LNCaP clone FGC (cell line): Measurements from ENCODE around the gene PHC2.

Experiments used
- DNase-seq: peaks from one replicate; pipeline ENCODE4 v3.0.0-alpha.2; 2011; ENCODE audit warnings: low read depth
- H3K4me3 ChIP-seq: 2 replicates; pipeline ENCODE4 v1.5.1; 2011; ENCODE audit warnings: mild to moderate bottlenecking, low read depth, low read length, control low read depth
- TF ChIP-seq, protein P1 (sequence below): IDR thresholded peaks from 2 replicates; pipeline ENCODE4 v1.5.1; 2012; ENCODE audit warnings: mild to moderate bottlenecking; ENCODE audit not compliant: control insufficient read depth, insufficient read depth; ENCODE audit errors: extremely low read depth

PHC2 gene, protein sequence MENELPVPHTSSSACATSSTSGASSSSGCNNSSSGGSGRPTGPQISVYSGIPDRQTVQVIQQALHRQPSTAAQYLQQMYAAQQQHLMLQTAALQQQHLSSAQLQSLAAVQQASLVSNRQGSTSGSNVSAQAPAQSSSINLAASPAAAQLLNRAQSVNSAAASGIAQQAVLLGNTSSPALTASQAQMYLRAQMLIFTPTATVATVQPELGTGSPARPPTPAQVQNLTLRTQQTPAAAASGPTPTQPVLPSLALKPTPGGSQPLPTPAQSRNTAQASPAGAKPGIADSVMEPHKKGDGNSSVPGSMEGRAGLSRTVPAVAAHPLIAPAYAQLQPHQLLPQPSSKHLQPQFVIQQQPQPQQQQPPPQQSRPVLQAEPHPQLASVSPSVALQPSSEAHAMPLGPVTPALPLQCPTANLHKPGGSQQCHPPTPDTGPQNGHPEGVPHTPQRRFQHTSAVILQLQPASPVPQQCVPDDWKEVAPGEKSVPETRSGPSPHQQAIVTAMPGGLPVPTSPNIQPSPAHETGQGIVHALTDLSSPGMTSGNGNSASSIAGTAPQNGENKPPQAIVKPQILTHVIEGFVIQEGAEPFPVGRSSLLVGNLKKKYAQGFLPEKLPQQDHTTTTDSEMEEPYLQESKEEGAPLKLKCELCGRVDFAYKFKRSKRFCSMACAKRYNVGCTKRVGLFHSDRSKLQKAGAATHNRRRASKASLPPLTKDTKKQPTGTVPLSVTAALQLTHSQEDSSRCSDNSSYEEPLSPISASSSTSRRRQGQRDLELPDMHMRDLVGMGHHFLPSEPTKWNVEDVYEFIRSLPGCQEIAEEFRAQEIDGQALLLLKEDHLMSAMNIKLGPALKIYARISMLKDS

DNA sequence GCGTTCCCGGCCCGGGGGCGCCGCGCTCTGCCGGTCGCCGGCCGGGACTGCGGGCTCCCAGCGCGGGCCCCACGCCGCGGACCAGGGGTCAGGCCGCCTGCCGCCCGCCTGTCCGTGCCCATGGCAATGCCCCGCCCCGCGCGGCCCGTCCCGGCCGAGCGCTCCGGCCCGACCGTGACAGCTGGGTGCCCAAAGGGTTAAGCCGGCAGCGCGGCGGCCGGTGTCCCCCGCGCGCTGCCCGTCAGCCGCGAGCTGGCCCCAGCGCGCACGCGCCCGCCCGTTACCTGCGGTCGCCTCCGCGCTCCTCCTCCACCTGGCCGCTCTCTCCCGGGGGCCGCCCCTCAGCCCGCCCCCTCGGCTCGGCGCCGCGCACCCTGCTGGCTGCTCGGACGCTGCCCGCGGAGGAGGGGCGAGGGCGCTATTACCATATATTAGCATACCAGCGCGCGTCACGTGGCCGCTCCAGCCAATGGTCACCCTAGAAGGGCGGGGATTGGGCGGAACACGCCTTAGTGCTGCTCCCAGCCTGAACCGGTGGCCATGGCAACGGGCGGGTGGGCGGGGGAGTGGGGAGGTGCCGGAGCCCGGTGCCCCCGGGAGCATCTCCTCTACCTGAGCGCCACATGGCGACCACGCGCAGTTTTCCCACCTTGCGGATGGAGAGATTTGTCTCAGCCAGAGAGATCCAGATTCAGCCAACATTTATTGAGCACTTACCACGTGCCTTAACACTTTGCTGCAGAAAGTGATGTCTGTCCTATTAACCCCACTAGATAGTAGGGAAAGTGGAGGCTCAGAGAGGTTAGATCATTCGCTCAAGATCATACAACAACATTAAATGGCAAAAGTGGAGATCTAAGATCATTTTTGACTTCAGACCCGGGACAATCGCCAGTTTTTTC is at the start of gene PHC2:
PHC2 (minus strand) TSS at position 404 of the 902 bp plus-strand sequence. CDS start 55,556 bp downstream, outside the sequence.
- TF ChIP-seq, protein P1, sequence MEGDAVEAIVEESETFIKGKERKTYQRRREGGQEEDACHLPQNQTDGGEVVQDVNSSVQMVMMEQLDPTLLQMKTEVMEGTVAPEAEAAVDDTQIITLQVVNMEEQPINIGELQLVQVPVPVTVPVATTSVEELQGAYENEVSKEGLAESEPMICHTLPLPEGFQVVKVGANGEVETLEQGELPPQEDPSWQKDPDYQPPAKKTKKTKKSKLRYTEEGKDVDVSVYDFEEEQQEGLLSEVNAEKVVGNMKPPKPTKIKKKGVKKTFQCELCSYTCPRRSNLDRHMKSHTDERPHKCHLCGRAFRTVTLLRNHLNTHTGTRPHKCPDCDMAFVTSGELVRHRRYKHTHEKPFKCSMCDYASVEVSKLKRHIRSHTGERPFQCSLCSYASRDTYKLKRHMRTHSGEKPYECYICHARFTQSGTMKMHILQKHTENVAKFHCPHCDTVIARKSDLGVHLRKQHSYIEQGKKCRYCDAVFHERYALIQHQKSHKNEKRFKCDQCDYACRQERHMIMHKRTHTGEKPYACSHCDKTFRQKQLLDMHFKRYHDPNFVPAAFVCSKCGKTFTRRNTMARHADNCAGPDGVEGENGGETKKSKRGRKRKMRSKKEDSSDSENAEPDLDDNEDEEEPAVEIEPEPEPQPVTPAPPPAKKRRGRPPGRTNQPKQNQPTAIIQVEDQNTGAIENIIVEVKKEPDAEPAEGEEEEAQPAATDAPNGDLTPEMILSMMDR, result peak; percentile 39; the same call in 1 of the 2 replicates
- DNase-seq, result peak; percentile 94
- peak within 1 kb of the TSS; percentile 68 for H3K4me3 ChIP-seq

DNA sequence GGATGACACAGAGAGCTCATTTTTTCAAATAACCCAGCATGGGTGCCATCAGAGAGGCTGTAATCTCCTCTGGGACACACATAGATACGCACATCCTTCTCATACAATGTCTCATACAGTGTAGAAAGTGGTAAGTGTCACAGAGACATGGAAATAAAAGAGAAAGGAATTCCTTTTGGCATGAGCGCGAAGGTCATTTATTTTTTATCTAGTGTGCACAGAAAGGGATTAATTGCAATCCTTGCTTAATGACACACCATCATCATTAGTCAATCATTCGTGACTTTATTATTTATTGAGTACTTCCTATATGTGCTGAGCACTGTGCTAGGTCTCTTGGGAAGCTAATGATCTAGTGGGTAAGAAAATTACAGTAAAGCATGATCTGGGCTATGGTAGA is 46.6 kb upstream of the PHC2 start:
- no peak overlapping the region for H3K4me3 ChIP-seq
- no peak for DNase-seq
- TF ChIP-seq, protein P1, result no peak

DNA sequence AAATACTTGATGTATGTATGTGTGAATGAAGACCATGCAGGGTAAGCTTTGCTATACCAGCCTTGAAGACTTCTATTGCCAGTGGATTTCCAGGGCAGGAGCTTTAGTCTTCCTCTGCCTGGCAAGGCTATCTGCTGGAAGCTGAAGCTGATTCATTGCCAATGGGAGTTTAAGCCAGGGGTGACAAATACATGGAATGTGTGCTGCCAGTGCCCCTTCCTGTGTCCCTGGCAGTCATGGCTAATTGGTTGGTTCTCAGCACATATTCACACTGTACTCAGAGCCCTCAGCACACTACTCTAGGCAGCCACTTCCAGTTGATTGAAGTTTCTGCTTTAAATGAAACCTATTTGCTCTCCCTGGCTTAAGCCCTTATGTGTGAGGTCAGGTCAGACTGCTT is 43.0 kb upstream of the PHC2 start:
- TF ChIP-seq, protein P1, result no peak
- H3K4me3 ChIP-seq, result no peak overlapping the region

DNA sequence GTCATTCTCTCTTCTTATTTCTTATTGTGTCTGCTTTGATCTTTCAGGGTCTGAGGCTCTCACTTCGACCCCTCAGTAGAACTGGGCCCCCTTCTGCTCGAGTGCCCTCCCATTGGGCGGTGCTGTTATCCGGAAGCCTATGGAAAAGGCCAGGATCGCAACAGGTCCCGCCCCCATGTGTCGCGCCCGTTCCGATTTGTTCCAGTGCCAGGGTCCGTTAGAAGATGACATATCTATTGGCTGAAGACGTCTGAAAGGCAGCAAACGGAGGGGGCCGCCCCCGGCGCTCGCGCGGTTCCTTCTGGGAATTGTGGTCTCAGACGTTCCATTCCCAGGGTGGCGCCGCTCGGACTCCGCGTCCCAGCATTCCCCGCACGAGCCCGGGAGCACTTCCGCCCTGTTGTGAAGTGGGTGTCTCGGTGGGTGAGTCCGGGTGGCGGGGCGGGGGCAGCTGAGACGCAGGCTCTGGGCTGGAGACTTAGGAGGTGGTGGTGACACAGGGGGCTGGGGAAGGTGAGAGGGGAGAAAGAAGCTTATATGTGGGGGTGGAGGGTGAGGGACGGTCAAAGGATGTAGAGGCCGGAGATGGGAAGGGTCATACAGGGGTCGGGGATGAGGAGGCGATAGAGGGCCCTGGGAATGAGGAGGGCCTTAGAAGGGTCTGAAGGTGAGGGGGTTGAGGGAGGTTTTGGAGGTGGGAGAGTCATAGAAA is 41.5 kb upstream of the PHC2 start, which contains the start of gene ZSCAN20:
ZSCAN20 (plus strand) TSS at position 377 of the 712 bp plus-strand sequence. CDS start 6,644 bp downstream, outside the sequence.
- peak within 1 kb of the TSS; percentile 87 for H3K4me3 ChIP-seq
- TF ChIP-seq, protein P1, result no peak
- DNase-seq, result peak; percentile 95

More for the DNA sequence above, 43.0 kb upstream of the PHC2 start:
- DNase-seq, result no peak

DNA sequence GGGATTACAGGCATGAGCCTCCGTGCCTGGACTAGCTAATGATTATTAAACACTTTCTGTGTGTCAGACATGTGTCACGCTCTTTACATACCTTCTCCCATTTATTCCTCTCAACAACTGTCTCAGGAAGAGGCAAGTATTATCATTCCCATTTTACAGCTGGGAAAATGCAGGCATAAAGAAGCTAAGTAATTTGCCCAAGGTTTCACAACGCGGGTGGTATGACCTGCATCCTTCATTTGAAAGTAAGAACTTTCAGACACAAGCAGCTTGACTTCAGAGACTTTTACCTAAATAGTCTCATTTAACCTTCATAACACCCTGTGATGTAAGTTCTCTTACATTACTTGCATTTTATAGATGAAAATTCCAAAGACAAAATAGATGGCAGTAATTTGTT is 40.5 kb upstream of the PHC2 start:
- TF ChIP-seq, protein P1, result no peak
- H3K4me3 ChIP-seq, result no peak overlapping the region
- DNase-seq, result no peak

DNA sequence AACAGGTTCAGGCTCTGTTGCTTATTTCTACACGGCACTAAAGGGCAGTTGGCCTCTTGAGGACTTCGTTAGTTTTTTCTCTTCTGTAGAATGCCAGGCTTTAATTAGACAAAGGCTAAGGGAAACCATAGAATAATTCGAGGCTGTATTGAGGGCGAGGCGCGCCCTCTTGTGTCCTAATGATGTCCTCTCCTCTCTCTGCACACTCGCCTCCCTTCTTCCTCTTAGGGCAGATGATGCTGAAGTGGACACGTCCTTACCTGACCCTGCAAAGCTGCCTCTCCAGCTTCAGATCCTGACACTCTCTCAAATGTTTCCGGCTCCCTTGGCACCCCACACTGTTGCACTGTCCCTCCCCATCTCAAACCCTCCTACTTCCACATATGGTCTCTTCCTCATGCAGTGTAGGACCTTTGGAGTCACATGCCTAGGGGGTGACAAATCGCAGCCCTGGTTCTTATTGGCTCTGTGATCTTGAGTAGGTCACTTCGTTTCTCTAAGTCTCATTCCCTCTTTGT is 39.7 kb upstream of the PHC2 start:
- DNase-seq, result peak; percentile 79
- no peak overlapping the region for H3K4me3 ChIP-seq
- TF ChIP-seq, protein P1, result peak; percentile 93
